ENCODE results near the gene AGXT.

AGXT gene

GRCh38 chr2:240888890-240889573 is 20.4 kb downstream of the AGXT start:
- no peak overlapping the region for H3K4me3 ChIP-seq (ENCODE audit: low read depth, low read length)
- TF ChIP-seq, protein P1, sequence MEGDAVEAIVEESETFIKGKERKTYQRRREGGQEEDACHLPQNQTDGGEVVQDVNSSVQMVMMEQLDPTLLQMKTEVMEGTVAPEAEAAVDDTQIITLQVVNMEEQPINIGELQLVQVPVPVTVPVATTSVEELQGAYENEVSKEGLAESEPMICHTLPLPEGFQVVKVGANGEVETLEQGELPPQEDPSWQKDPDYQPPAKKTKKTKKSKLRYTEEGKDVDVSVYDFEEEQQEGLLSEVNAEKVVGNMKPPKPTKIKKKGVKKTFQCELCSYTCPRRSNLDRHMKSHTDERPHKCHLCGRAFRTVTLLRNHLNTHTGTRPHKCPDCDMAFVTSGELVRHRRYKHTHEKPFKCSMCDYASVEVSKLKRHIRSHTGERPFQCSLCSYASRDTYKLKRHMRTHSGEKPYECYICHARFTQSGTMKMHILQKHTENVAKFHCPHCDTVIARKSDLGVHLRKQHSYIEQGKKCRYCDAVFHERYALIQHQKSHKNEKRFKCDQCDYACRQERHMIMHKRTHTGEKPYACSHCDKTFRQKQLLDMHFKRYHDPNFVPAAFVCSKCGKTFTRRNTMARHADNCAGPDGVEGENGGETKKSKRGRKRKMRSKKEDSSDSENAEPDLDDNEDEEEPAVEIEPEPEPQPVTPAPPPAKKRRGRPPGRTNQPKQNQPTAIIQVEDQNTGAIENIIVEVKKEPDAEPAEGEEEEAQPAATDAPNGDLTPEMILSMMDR (IDR thresholded peaks at IDR 0.05; ENCODE audit: low read depth, low read length): no peak

DNA sequence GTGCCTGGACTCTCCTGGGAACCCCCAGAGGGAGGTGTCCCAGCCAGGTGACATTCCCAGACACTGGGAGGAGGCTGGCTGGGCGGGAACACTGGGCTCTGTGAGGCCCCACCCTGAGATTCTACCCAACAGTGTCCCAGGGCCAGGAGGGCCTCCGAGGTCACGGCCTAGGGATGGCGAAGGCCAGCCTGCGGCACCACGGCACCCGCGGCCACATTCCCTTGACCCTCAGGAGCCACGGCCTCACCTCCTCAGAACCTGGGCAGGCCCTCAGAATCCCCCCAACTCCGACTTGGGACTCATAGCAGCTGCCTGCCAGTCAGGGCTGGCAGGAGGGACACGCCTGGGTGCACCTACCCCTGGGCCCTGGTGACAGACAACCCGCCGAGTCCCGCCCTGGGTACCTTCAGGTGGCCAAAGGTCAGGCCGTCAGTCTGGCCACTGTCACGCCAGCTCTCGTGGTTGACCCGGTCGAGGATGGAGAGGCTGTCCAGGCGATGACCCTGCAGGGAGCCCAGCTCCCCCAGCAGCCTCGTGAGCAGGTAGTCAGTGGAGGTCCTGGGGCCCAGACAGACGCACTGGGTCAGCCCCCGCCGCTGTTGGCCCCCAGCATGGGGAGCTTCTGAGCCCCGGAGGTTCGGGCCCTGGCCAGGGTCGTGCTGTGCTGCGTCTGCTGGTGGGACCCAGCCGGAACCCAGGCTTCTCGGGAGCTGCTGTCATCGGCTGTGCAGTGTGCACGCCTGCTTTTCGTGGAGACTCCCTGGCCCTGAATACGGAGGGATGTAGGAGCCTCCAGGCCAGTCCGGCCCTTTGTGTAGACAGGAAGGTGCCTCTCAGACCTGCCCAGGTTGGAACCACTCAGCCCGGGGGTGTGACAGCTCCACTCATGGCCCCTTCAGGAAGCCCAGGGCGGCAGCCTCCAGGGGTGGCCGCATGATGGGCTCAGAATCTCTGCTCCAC is 21.3 kb downstream of the AGXT start:
- H3K4me3 ChIP-seq (ENCODE audit: low read depth, low read length): no peak overlapping the region
- TF ChIP-seq, protein P1 (IDR thresholded peaks at IDR 0.05; ENCODE audit: low read depth, low read length): no peak

DNA sequence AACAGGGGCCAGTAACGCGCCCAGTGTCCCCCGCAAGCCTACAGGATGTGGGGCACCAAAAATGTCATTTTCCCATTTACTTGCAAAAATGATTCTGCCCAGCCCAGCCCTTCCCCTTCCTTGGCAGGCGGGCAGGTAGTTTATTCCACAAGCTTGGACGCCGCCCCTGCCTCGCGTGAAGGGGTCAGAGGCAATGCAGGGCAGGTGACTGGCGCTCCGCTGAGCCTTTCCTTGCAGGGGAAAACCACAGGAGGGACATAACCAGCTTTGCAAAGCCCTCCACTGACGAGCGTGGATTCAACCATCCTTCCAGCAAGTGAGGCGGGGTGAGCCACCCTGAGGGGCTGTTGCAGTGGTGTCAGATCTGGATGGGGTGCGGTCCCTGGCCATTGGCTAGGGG is 22.1 kb downstream of the AGXT start:
- TF ChIP-seq, protein P1 (IDR thresholded peaks at IDR 0.05; ENCODE audit: low read depth, low read length): no peak
- no peak overlapping the region for H3K4me3 ChIP-seq (ENCODE audit: low read depth, low read length)

GRCh38 chr2:240891492-240892340 is 23.1 kb downstream of the AGXT start:
- H3K4me3 ChIP-seq (ENCODE audit: low read depth, low read length): no peak overlapping the region
- TF ChIP-seq, protein P1 (IDR thresholded peaks at IDR 0.05; ENCODE audit: low read depth, low read length): no peak

DNA sequence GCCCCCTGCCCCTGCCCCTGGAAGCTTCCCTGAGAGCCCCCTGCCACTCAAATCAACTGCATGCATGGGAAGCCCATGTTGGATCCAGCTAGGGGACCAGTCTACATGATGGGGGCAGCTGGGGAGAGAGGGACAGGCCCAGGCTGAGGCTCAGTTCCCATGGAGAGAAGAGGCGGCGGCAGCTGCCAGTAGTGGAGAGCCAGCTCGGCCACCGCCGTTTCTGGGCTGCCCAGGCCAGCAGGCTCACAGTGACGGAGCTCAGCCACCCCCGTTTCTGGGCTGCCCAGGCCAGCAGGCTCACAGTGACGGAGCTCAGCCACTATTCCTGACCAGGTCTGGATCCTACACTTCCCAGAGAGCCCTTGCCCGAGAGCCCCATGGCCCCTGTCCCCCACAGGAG is 23.7 kb downstream of the AGXT start:
- no peak overlapping the region for H3K4me3 ChIP-seq (ENCODE audit: low read depth, low read length)
- TF ChIP-seq, protein P1 (IDR thresholded peaks at IDR 0.05; ENCODE audit: low read depth, low read length): no peak

- TF ChIP-seq, protein P1 (IDR thresholded peaks at IDR 0.05; ENCODE audit: low read depth, low read length): no peak
- no peak overlapping the region for H3K4me3 ChIP-seq (ENCODE audit: low read depth, low read length)
Observed at GRCh38 chr2:240892925-240893324, 24.3 kb downstream of the AGXT start.
